ELF-1 (cell line): ENCODE results near the gene CCNY.

Experiments used
- DNase-seq: peaks from one replicate; pipeline ENCODE4 v3.0.0-alpha.2; 2016; ENCODE audit warnings: low read depth, low spot score

Gene CCNY

GRCh38 chr10:35471435-35471834 lies 135.1 kb downstream of the CCNY start:
- DNase-seq: no peak

- DNase-seq: no peak
These were observed 143.8 kb downstream of the CCNY start for GRCh38 chr10:35480142-35480541.

DNA sequence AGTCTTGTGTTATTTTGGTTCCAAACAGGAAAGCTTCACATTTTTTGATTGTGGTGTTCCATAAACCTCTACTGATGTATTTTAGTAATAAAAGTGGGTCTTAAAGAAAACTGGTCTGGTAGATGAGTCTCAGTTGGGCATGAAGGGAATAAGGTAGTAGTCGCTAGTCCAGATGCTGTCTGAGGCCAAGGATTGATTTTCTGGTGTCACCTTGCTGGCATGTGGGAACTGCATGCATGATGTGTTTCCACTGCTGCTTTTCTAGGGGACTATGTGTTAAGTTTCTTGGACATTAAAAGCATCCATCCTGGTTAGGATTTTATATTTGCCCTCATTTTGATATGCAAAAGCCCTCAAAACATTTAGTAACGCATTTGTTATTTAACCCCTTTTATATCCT lies 145.1 kb downstream of the CCNY start:
- no peak for DNase-seq

GRCh38 chr10:35486297-35486990 lies 150.1 kb downstream of the CCNY start:
- DNase-seq: no peak

- no peak for DNase-seq
These were observed 151.2 kb downstream of the CCNY start for GRCh38 chr10:35487336-35488034.

GRCh38 chr10:35488228-35488627 lies 151.9 kb downstream of the CCNY start:
- no peak for DNase-seq

GRCh38 chr10:35492386-35493195 lies 156.3 kb downstream of the CCNY start:
- DNase-seq: no peak

- no peak for DNase-seq
These were observed 157.1 kb downstream of the CCNY start for GRCh38 chr10:35493196-35494118.

GRCh38 chr10:35495521-35496119 lies 159.3 kb downstream of the CCNY start:
- DNase-seq: peak; percentile 67

DNA sequence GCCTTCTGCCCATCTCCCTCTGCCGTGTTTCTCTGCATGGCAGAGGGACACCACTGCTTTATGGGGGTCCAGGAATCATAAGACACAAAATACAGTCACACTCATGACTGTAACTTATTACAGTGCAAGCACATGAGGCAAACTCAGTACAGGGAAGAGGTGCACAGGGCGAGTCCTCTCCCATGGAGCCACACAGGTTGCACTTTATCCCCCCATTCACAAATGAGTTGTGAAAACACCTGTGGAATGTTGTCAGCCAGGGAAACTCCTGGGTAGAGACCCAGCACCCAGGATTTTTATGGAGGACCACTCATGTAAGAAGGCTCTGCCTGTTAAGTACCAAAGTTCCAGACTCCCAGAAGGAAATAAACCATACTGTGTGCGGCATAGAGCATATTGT lies 161.6 kb downstream of the CCNY start:
- no peak for DNase-seq

DNA sequence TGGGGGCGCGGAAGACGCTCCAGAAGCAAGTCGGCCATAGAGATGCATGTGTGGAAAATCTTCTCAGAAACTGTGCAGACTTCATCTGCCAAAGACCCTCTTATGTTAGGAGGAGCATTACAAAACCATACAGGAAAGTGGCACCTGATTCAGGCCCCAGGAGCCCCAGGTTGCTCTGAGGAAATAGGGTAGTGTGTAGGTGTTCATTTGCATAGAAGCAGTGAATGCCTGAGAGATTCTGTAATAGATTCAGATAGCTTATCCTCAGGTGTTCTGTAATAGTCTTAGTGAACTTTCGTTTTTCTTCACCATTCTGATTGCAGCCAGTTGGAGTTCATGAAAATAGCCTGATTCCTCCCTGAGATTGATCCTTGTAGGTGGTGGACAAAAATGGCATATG lies 162.4 kb downstream of the CCNY start:
- no peak for DNase-seq

DNA sequence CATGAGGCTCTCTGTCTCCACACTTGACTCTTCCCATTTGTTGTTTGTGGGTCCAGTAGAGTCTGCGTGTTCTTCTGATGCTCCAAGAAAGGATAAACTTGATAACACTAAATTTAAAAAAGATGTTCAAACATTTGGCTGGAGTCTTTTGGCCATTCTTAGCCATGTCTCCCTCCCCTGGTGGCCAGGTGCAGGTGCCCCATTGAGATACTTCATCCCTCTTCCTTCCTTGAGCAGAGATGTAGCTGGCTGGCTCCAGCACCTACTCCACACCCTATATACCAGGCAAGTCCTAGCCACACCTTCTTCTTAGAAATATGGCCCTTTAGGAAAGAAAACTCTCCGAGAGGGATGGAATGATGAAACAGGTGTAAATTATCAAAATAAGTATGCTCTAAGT lies 165.6 kb downstream of the CCNY start:
- no peak for DNase-seq

- no peak for DNase-seq
These were observed 166.4 kb downstream of the CCNY start for GRCh38 chr10:35502692-35503091.

GRCh38 chr10:35503578-35503977 lies 167.3 kb downstream of the CCNY start:
- DNase-seq: no peak

GRCh38 chr10:35504132-35504531 lies 167.8 kb downstream of the CCNY start:
- DNase-seq: no peak

DNA sequence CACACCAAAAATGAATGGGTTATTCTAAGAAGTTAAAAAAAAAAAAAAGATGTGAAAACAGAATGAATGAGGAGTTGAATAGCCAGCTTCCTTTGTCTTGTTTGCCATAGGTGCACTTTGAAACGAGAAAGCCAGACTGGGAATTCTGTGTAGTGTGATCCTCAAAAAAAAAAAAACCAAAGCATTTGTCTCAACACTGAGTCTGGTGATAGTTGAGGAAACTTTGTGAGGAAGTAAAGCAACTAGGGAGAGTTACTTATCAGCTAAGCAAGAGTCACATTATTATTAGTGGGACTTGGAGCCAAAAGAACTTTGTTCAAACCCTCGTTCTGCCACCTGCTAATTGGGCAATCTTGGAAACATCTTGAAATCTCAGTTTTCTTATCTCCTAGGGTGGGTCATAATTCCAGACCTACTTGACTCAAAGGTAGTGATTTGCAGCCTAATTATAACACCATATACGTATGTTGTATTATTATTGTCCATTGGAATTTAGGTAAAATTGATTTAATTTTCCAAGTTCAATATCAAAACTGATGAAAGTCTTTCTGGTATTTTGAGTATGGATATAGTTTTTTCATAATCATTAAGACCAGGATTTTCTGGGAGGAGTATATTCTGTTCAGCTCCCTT lies 169.0 kb downstream of the CCNY start:
- no peak for DNase-seq

GRCh38 chr10:35506741-35507140 lies 170.4 kb downstream of the CCNY start:
- no peak for DNase-seq

DNA sequence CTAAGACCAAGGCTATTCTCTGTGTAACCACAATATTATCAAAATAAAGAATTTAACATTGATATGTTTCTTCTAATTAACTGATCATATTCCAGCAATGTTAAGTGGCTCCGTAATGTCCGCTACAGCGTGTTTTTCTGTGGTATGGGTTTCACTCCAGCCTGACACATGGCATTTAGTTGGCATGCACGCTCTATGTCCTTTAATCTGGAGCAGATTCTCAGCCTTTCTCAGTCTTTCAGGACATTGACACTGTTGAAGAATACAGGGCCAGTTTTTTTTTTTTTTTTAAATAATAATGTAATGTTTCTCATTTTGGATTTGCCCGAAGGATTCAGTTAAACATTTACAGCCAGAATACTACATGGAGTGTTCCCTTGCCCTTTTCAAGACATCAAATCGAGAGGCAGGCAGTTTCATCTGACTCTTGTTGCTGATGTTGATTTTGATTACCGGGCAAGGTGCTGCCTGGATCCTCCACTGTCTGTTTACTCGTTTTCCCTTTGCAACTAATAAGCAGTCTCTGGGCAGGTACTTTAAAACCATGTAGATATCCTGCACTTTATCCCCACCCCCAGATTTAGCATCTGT lies 171.3 kb downstream of the CCNY start:
- no peak for DNase-seq

- DNase-seq: no peak
These were observed 172.3 kb downstream of the CCNY start for GRCh38 chr10:35508647-35509046.

GRCh38 chr10:35510891-35511290 lies 174.6 kb downstream of the CCNY start:
- no peak for DNase-seq
